ENCODE measurements around the gene TOMM7. TPM values are rescaled to one million over a fixed set of nuclear protein-coding genes. Genes with fewer than 3 reads are reported as not detected.
A peak's percentile ranks its signal among the peaks of the same experiment; 100 is the strongest.

TOMM7 gene
- total RNA-seq, 4 donors from 2014 or later: 141 to 303 (median 267) TPM

GRCh38 chr7:22845221-22845834 lies 22.7 kb upstream of the TOMM7 start:
- Histone ChIP-seq H3K4me1 (peaks cover 4 to 35% (median 22%) of the 10 kb centered on the region in 4 donors), H3K4me3 (no peak overlapping the region), H3K27me3 (no peaks in the 10 kb centered on the region), H3K36me3 (no peaks in the 10 kb centered on the region), H3K27ac (replicated peaks in 1 of 4) (no peak overlapping the region), H3K9me3 (no peaks in the 10 kb centered on the region)
- intact Hi-C loops (cut with DNase I): no loop called here
- TF ChIP-seq POLR2AphosphoS5 (IDR thresholded peaks at IDR 0.05) (no peak), EP300 (IDR thresholded peaks at IDR 0.05) (no peak), POLR2A (IDR thresholded peaks at IDR 0.05; ENCODE audit: low read depth) (no peak)
- no peak for DNase-seq (ENCODE audit: extremely low spot score)
- 89% methylated on average over 4 of the region's 4 CpGs for WGBS

- TF ChIP-seq EP300 (IDR thresholded peaks at IDR 0.05) (no peak), POLR2A (IDR thresholded peaks at IDR 0.05; ENCODE audit: low read depth) (no peak), CTCF (IDR thresholded peaks at IDR 0.05) (no peak), POLR2AphosphoS5 (IDR thresholded peaks at IDR 0.05) (no peak)
- Histone ChIP-seq H3K27ac (replicated peaks in 1 of 4) (peak overlapping the region in 1 of 4 donors; percentile 82), H3K36me3 (no peaks in the 10 kb centered on the region), H3K9me3 (no peaks in the 10 kb centered on the region), H3K4me1 (peaks cover 4 to 23% (median 13%) of the 10 kb centered on the region in 4 donors), H3K27me3 (no peaks in the 10 kb centered on the region), H3K4me3 (no peak overlapping the region)
- intact Hi-C loops (cut with DNase I): no loop called here
- no peak for DNase-seq (ENCODE audit: extremely low spot score)
- WGBS: 63% methylated on average over 4 of the region's 4 CpGs
Observed at GRCh38 chr7:22843681-22844309, 21.1 kb upstream of the TOMM7 start.

DNA sequence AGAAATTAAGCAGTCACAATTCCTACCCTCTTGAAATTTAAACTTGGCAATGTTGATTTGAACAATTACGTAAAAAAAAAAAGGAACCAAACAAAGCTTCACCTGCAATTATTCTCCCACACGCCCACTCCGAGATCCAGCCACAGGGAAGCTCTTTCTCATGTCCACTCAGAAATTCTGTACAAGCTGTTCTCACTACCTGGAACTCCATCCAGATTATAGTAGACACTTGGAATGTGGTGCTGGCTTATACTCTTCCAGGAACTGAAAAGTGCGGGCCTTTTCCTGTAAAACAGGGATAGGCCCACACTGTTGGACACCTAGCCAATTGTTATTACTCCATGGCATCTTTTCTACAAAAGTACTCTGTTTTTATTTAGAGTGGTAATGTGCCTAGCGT lies 20.3 kb upstream of the TOMM7 start:
- DNase-seq (ENCODE audit: extremely low spot score): no peak
- H3K4me1 ChIP-seq: peaks cover 4 to 23% (median 13%) of the 10 kb centered on the region in 4 donors
- intact Hi-C loops (cut with DNase I): no loop called here
- H3K27me3 ChIP-seq: no peaks in the 10 kb centered on the region
- H3K27ac ChIP-seq (replicated peaks in 1 of 4): peak overlapping the region; percentile 50 to 82 (median 56)
- no peak overlapping the region for H3K4me3 ChIP-seq
- no peaks in the 10 kb centered on the region for H3K9me3 ChIP-seq
- no peaks in the 10 kb centered on the region for H3K36me3 ChIP-seq
- TF ChIP-seq POLR2AphosphoS5 (IDR thresholded peaks at IDR 0.05): peak in 1 of 2 donors; percentile 47
- TF ChIP-seq EP300 (IDR thresholded peaks at IDR 0.05): peak; percentile 44
- no peak for TF ChIP-seq CTCF (IDR thresholded peaks at IDR 0.05)
- no peak for TF ChIP-seq POLR2A (IDR thresholded peaks at IDR 0.05; ENCODE audit: low read depth)
- 50% methylated on average over 5 of the region's 5 CpGs for WGBS

DNA sequence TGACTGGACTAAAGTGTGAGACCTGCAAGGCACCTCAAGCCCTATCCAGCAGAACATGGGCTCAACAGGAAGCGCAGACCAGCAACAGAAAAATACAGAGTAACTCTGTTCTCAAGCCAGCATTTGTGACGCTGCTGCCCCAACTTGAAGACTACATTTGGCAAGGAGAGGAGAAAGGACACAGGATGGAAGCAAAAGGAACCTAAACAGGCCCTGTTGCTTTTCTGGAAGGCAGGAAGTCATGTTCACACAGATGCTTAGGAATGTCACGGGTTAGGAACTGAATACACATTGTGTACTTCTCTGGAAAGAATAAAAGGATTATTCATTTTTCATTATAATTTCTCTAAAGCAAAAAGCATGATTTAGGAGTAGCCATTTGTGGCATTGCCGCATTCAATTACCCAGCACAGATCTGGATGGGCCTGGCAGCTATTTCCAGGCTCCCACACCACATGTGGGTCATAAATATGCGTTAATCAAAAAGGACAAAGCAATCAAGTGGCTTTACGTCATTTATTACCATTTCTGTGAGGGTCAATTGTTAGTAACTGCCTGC lies 19.8 kb upstream of the TOMM7 start:
- intact Hi-C loops (cut with DNase I): no loop called here
- Histone ChIP-seq H3K36me3 (no peaks in the 10 kb centered on the region), H3K9me3 (no peaks in the 10 kb centered on the region), H3K4me3 (no peak overlapping the region), H3K27ac (replicated peaks in 1 of 4) (peak overlapping the region; percentile 50 to 82 (median 56)), H3K27me3 (no peaks in the 10 kb centered on the region), H3K4me1 (peaks cover 4 to 23% (median 13%) of the 10 kb centered on the region in 4 donors)
- WGBS: 76% methylated on average over 6 of the region's 6 CpGs
- DNase-seq (ENCODE audit: extremely low spot score): no peak
- TF ChIP-seq POLR2A (IDR thresholded peaks at IDR 0.05; ENCODE audit: low read depth): no peak
- TF ChIP-seq EP300 (IDR thresholded peaks at IDR 0.05): no peak
- TF ChIP-seq CTCF (IDR thresholded peaks at IDR 0.05): no peak
- no peak for TF ChIP-seq POLR2AphosphoS5 (IDR thresholded peaks at IDR 0.05)

GRCh38 chr7:22841954-22842353 lies 19.3 kb upstream of the TOMM7 start:
- TF ChIP-seq POLR2A (IDR thresholded peaks at IDR 0.05; ENCODE audit: low read depth) (no peak), POLR2AphosphoS5 (IDR thresholded peaks at IDR 0.05) (no peak), EP300 (IDR thresholded peaks at IDR 0.05) (no peak), CTCF (IDR thresholded peaks at IDR 0.05) (no peak)
- H3K9me3 ChIP-seq: no peaks in the 10 kb centered on the region
- H3K27me3 ChIP-seq: no peaks in the 10 kb centered on the region
- peak overlapping the region; percentile 50 to 82 (median 56) for H3K27ac ChIP-seq (replicated peaks in 1 of 4)
- peaks cover 4 to 23% (median 13%) of the 10 kb centered on the region in 4 donors for H3K4me1 ChIP-seq
- 66% methylated on average over 10 of the region's 10 CpGs for WGBS
- intact Hi-C loops (cut with DNase I): no loop called here
- no peaks in the 10 kb centered on the region for H3K36me3 ChIP-seq
- H3K4me3 ChIP-seq: no peak overlapping the region
- DNase-seq (ENCODE audit: extremely low spot score): no peak
